GM12875 (cell line): ENCODE results near the gene PLIN1.

Experiments used
- H3K4me3 ChIP-seq: one replicate; pipeline ENCODE4 v1.5.1; 2011; ENCODE audit warnings: low read depth, low read length, control low read depth
- CTCF ChIP-seq: IDR thresholded peaks from 2 replicates; pipeline ENCODE4 v1.5.1; 2011; ENCODE audit warnings: low read depth, mild to moderate bottlenecking, control low read depth, inconsistent platforms, low read length, moderate library complexity, borderline replicate concordance; ENCODE audit not compliant: insufficient read depth

PLIN1 gene

GRCh38 chr15:89704411-89704810, 25.2 kb upstream of the PLIN1 start:
- no peak overlapping the region for H3K4me3 ChIP-seq
- no peak for TF ChIP-seq CTCF

- no peak overlapping the region for H3K4me3 ChIP-seq
- TF ChIP-seq CTCF = no peak
These were observed 16.0 kb upstream of the PLIN1 start for GRCh38 chr15:89695198-89695597.

DNA sequence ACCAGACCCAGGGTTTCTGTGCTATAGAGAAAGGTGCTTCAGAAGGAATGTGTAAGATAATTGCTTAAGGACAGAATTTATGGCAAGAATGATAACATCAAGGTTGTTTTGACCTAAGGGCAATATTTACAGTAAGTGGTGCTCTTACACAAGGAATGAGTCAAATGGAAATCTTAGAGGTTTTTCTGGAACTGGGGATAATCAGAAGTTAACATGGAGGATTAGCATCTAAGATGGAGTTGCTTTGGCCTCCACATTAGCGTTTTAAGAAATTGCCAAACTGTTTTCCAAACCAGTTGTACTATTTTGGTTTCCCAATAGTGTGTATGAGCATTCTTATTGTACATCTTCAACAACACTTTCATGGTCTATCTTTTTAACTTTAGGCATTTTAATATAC, 14.5 kb upstream of the PLIN1 start:
- no peak for TF ChIP-seq CTCF
- H3K4me3 ChIP-seq = no peak overlapping the region

DNA sequence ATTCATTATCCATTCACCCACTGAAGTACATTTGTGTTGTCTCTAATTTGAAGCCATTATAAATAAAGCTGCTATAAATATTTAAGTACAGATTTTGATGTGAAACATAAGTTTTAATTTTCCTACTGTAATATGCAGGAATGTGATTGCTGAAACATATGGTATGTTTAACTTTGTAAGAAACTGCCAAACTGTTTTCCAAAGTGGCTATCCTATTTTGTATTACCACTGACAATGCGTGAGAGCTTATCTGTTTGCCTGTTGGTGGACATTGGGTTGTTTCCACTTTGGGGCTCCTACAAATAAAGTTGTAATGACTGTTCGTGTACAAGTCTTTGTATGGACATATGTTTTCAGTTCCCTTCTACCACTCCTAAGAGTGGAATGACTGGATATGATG, 13.9 kb upstream of the PLIN1 start:
- no peak for TF ChIP-seq CTCF
- H3K4me3 ChIP-seq = no peak overlapping the region

GRCh38 chr15:89690276-89691218, 11.4 kb upstream of the PLIN1 start, which contains the start of the genes PEX11A and WDR93:
Gene PEX11A, minus strand, starts transcription at chr15:89690754. Its CDS starts 122 bp downstream, at chr15:89690632.
Gene WDR93, plus strand, starts transcription at chr15:89690811. Its CDS starts 10,936 bp downstream, at chr15:89701747.
- H3K4me3 ChIP-seq = peak within 1 kb of the TSS; percentile 84
- TF ChIP-seq CTCF = no peak

DNA sequence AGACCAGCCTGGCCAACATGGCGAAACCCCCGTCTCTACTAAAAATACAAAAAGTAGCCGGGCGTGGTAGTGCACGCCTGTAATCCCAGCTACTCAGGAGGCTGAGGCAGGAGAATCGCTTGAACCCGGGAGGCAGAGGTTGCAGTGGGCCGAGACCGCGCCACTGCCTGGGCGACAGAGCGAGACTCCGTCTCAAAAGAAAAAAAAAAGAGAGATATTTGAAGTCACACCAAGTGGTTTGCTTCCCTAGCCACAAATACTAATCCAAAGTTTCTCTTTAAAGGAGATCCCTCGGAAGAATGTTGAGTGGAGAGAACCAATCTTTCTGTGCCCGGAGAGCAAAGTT, 10.7 kb upstream of the PLIN1 start:
- peak overlapping the region; percentile 84 for H3K4me3 ChIP-seq

DNA sequence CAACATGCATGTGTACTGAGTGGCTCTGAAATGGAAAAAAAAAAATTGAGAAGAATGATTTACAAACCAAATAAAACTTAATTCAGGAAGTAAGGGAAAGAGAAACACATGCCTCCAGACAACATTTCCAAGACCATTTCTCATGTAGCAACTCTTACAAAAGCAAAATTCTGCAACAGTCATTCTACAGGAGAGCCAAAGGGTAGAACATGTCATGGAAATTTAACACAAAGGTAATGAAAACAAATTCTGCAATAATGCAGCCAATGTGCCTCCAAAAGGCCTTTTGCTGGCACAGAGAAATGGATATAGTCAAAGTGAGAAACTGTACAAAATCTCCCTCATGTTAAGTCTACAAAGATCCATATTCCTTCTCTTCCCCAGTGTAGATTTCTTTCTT, 7.4 kb upstream of the PLIN1 start:
- no peak for TF ChIP-seq CTCF

More for the DNA sequence above, 7.4 kb upstream of the PLIN1 start:
- H3K4me3 ChIP-seq = no peak overlapping the region
